Uterus (tissue), 2 donors: ENCODE results near the gene LEKR1.

ENCODE experiments used
- POLR2A ChIP-seq, 2 donors: fragments of 450-650 bp; IDR thresholded peaks; one replicate each; pipeline ENCODE4 v1.6.1; 2016; ENCODE audit warnings: antibody characterized with exemption in 2 of 2, mild to moderate bottlenecking in 1 of 2, moderate library complexity in 1 of 2
- TF ChIP-seq, protein P1 (sequence below), 4 experiments: fragments of 200-600 bp in 2 of 4; fragments of 450-650 bp in 2 of 4; sonication (generic) in 2 of 4; IDR thresholded peaks; one replicate each; pipeline ENCODE4 v1.5.1; 2016 to 2019; ENCODE audit warnings: antibody characterized with exemption in 4 of 4, mild to moderate bottlenecking in 2 of 4, moderate library complexity in 1 of 4

DNA sequence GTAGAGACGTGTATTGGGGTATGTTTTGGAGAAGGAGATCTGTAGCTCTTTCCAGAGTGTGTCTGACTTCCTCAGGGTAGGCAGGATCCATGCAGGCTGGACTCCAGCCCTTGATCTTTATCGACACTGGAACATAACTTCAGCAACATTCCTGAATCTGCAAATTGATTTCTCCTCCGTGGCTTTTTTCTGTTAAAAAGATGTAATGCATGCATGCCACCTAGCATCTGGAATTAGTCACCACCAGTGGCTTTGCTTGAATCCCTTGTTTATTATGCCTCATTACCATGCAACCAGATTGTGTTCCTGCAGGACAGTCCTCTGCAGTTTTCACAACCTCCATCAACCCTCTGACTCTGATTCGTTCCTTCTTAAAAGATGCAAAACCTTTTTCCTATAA is 247.7 kb downstream of the LEKR1 start:
- TF ChIP-seq POLR2A (IDR thresholded peaks at IDR 0.05): no peak
- TF ChIP-seq, protein P1, sequence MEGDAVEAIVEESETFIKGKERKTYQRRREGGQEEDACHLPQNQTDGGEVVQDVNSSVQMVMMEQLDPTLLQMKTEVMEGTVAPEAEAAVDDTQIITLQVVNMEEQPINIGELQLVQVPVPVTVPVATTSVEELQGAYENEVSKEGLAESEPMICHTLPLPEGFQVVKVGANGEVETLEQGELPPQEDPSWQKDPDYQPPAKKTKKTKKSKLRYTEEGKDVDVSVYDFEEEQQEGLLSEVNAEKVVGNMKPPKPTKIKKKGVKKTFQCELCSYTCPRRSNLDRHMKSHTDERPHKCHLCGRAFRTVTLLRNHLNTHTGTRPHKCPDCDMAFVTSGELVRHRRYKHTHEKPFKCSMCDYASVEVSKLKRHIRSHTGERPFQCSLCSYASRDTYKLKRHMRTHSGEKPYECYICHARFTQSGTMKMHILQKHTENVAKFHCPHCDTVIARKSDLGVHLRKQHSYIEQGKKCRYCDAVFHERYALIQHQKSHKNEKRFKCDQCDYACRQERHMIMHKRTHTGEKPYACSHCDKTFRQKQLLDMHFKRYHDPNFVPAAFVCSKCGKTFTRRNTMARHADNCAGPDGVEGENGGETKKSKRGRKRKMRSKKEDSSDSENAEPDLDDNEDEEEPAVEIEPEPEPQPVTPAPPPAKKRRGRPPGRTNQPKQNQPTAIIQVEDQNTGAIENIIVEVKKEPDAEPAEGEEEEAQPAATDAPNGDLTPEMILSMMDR (IDR thresholded peaks at IDR 0.05): no peak
